ENCODE data around the gene MFSD12. TPM values are rescaled to one million over a fixed set of nuclear protein-coding genes. Genes with fewer than 3 reads are reported as not detected.

MFSD12 gene
- total and polyA plus RNA-seq, 2 donors (not counting 3 experiments of a cell fraction or from before 2014, with no cell fraction given) = 51.7 to 78.9 TPM

GRCh38 chr19:3549816-3550215 lies 7.6 kb downstream of the MFSD12 start:
- intact Hi-C loops (cut with micrococcal nuclease) (no loop called here), dilution Hi-C loops (cut with MboI; ENCODE audit: extremely low pct_ligation_motif_present, low sequenced_read_pairs) (no loop called here)
- H3K27me3 ChIP-seq (ENCODE audit: control insufficient read depth in 2 of 2, insufficient read depth in 2 of 2, low read length in 2 of 2) = no peaks in the 10 kb centered on the region
- TF ChIP-seq MYC (IDR thresholded peaks at IDR 0.05; ENCODE audit: low read depth, low read length) = no peak
- no peak for TF ChIP-seq POLR2AphosphoS5 (IDR thresholded peaks at IDR 0.05; ENCODE audit: insufficient read depth, low read depth, low read length)
- TF ChIP-seq EZH2 (IDR thresholded peaks at IDR 0.05; ENCODE audit: borderline replicate concordance, low read depth, low read length, severe bottlenecking) = no peak
- TF ChIP-seq MAX (IDR thresholded peaks at IDR 0.05; ENCODE audit: insufficient read depth, insufficient read length) = no peak
- TF ChIP-seq GATA2 (IDR thresholded peaks at IDR 0.05; ENCODE audit: insufficient read depth, insufficient read length, low read depth, low read length) = no peak
- TF ChIP-seq POLR2A (IDR thresholded peaks at IDR 0.05; ENCODE audit: low read depth, low read length) = no peak
- no peak for TF ChIP-seq JUN (IDR thresholded peaks at IDR 0.05; ENCODE audit: borderline replicate concordance, insufficient read depth, insufficient read length, low read depth)
- TF ChIP-seq FOS (IDR thresholded peaks at IDR 0.05; ENCODE audit: borderline replicate concordance, insufficient read depth, low read length) = no peak
- TF ChIP-seq CTCF (IDR thresholded peaks at IDR 0.05; ENCODE audit: extremely low read depth in 1 of 2, insufficient read depth in 1 of 2, low read depth in 1 of 2, low read length in 2 of 2) = no peak
- no peaks in the 10 kb centered on the region for H3K9me1 ChIP-seq (replicated peaks; ENCODE audit: control insufficient read depth, extremely low read depth, insufficient read depth, low read length)
- H3K27ac ChIP-seq (ENCODE audit: insufficient read depth, low read depth, low read length) = no peak overlapping the region
- no TSS peak for BruUV-seq (replicated peaks)
- ChIA-PET CTCF (interaction anchor here (3.5 kb wide), 1 partner anchor 25 kb away, joined by 12 read pairs; no protein-coding TSS in a partner anchor), POLR2A (no interaction called here)
- H3K9ac ChIP-seq (replicated peaks; ENCODE audit: extremely low read depth, insufficient read depth, low read length) = no peak overlapping the region
- no peak overlapping the region for H3K4me2 ChIP-seq (ENCODE audit: insufficient read depth, low read length)
- FAIRE-seq (no peak), DNase-seq (ENCODE audit: low read depth, low spot score) (no peak)
- H4K20me1 ChIP-seq (replicated peaks; ENCODE audit: control insufficient read depth, extremely low read depth, insufficient read depth, low read length) = no peaks in the 10 kb centered on the region
- peaks cover 10% of the 10 kb centered on the region for H3K4me1 ChIP-seq (ENCODE audit: control insufficient read depth, extremely low read depth, insufficient read depth, low read length)
- H3K9me3 ChIP-seq (replicated peaks; ENCODE audit: control insufficient read depth, insufficient read depth, low read length) = no peaks in the 10 kb centered on the region
- H3K4me3 ChIP-seq (replicated peaks in 1 of 3; ENCODE audit: insufficient read depth in 1 of 3, low read depth in 1 of 3, low read length in 3 of 3) = no peak overlapping the region
- no peak overlapping the region for H2AFZ ChIP-seq (ENCODE audit: low read depth, low read length)
- H3K36me3 ChIP-seq (ENCODE audit: control insufficient read depth in 2 of 2, extremely low read depth in 1 of 2, insufficient read depth in 2 of 2, low read length in 2 of 2) = peaks cover 2 to 10% of the 10 kb centered on the region in 2 experiments
- H3K79me2 ChIP-seq (ENCODE audit: control insufficient read depth, insufficient read depth, low read length) = peaks cover 16% of the 10 kb centered on the region

Data from endothelial cell of umbilical vein (primary cell).